T follicular helper cell (primary cell): ENCODE data around the gene MAS1.
"Not testable (repeated sequence)": the region's sequence is repeated elsewhere in the genome, so short reads cannot be mapped to it uniquely, and the experiment has no call there.

Experiments
- DNase-seq: peaks from one replicate; pipeline ENCODE4 v3.0.0-alpha.2; 2020; ENCODE audit warnings: low read depth
- total RNA-seq, 2 experiments: gene quantifications; one replicate each; lab custom pipeline; 2026; lab: John Stamatoyannopoulos, UW

Gene MAS1
- total RNA-seq: 0 reads per million in 2 experiments

DNA sequence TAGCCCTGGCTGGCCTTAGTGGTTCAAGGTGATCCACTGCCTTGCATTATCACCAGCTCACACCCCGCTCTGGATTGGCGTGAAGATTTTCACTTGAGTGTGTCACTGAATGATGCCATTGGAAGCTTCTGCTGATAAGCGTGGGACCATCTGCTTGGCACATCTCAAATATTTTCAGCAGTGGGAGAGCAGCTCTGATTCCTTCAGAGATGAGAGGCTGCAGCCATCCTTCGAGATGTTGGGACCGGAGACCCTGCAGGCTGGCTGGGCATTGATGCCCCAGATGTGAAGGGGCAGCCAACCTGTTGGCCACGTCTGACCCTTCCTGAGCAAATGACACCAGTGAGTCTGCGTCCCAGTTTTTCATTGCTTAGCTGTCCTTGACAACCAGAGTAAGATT lies at the start of gene MAS1:
TSS of gene MAS1 (plus strand) at position 197 of the 400 bp plus-strand sequence. CDS start 15,968 bp downstream, outside the sequence.
- no peak for DNase-seq

DNA sequence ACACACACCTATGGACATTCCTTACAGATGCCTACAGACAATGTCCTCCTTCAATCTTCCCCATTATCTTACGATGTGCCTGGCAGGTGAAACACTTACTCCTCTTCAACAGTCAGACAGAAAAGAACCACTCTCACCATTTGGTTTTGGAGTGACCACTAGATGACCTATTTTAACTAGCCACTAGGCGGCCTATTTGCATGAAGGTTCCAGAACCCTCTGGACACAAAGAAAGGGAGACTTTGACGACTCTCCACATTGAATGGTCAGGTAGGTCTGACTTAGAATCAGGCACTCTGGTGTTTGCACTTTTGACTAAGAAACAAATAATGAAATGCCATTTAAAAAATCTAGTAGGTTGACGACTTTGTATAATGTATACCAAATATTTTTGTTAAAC lies 48.8 kb upstream of the MAS1 start:
- no peak for DNase-seq

GRCh38 chr6:159844737-159845645 lies 45.8 kb upstream of the MAS1 start:
- no peak for DNase-seq

DNA sequence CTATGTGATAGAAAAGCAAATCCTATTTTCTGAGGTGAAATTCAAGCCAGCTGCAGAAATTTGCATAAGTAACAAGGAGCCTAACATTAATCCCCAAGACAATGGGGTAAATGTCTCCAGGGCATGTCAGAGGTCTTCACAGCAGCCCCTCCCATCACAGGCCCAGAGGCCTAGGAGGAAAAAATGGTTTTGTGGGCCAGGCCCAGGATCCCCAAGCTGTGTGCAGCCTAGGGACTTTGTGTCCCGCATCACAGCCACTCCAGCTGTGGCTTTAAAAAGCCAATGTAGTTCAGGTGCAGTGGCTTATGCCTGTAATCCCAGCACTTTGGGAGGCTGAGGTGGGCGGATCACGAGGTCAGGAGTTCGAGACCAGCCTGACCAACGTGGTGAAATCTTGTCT lies 42.2 kb upstream of the MAS1 start:
- not testable (repeated sequence) for DNase-seq

GRCh38 chr6:159849851-159850250 lies 40.9 kb upstream of the MAS1 start:
- DNase-seq: not testable (repeated sequence)

- no peak for DNase-seq
These were observed 37.9 kb upstream of the MAS1 start for GRCh38 chr6:159852877-159853276.

GRCh38 chr6:159853754-159854153 lies 37.0 kb upstream of the MAS1 start:
- DNase-seq: no peak

DNA sequence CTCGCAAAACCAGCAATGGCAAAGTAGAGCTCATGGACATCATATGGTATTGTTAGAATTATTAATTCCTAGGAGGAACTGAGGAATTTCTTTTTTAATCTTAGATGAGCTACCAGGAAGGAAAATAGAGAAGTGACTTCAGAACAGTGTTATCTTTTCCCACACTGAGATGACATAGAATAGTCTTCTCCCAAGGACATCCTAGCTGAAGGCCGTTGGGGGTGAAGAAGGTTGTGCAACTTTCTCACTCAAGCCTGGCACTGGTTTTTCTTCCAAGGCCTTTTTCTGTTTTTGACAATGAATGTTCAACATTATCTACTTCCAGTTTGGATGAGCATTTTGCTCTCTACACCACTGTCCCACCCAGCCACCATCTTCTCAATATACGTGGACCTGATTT lies 35.8 kb upstream of the MAS1 start:
- DNase-seq: no peak

DNA sequence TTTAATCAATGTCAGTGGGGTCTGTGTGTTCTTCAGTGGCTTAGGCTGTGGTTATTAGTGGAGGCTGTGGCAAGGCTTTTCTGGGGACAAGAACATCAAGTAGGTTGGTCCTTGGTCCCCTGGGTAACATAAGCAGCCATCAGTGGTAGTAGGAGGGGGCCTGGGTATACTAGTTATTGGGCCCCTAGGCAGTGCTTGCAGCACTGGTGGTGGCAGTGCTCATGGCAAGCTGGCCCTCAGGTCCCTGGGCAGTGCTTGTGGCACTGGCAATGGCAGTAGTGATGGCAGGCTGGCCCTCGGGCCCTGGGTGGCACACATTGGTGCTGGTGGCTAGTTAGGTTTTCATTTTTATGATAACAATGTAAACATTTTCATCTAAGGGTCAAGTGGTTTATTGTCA lies 32.5 kb upstream of the MAS1 start:
- no peak for DNase-seq

DNA sequence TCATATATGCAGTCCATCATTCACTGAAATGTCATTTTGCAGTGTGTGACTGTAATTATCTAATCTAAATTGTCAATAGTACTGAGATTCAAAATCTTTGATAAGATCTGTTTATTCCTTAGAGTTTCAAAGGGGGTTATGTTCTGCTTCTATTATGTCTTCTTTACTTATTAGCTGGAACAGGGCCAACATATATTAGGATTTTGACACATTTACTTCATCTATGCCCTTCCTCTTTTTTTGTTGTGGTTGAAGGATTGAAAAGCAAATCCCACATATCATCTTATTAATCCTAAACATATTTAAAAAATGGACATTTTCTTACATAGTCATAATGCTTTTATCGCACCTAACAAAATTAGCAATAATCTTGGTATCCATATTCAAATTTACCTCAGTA lies 30.3 kb upstream of the MAS1 start:
- DNase-seq: no peak

DNA sequence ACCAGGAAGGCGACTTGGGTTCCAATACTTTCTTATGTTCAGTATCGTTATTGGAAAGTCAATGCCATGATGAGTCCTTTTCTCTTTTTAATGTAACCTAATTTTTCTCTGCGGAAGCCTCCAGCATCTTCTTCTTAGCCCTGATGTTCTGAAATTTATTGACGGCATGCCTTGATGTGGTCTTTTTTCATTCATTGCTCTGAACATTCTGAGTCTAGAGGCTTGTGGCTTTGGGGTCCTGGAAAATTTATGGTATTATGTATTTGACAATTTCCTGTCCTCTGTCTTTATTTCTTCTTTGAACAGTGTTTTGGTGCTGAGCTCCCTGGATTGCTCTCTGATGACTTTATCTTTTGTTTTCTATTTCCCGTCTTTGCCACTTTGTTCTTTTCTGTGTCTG lies 28.7 kb upstream of the MAS1 start:
- DNase-seq: no peak

DNA sequence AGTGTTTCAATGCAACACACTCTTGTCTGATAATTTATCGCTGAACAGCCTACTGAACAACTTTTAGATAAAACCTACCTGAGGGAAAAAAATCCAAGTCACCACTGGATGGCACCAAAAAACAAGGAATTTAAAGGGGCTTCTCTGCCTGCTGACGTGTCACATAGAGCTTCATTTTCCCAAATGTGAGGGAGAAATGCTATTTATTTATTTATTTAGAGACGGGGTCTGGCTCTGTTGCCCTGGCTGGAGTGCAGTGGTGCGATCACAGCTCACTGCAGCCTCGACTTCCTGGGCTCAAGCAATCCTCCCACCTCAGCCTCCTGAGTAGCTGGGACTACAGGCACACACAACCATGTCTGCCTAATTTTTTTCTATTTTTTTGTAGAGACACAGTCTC lies 27.4 kb upstream of the MAS1 start:
- DNase-seq: not testable (repeated sequence)

GRCh38 chr6:159865226-159865920 lies 25.4 kb upstream of the MAS1 start:
- no peak for DNase-seq

- no peak for DNase-seq
These were observed 24.2 kb upstream of the MAS1 start for GRCh38 chr6:159866286-159867247.

DNA sequence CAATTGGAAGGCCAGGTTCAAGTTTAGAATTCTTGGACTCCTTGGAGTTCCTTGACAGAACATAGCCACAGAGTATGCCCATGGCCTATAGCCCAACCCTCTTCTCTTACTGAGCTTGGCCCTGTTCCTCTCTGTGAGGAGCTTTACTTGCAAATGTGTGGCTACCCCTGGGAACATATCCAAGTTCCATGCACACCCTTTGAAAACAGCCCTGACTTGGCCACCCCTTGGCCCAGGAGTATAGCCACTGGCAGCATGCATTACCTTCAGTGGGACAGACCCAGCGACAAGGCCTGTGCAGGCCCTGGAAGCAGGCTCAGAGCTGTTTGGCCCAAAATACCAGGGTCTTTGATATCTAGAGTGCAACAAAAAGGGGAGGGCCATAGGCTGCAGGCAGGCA lies 19.5 kb upstream of the MAS1 start:
- DNase-seq: no peak

- DNase-seq: no peak
These were observed 18.9 kb upstream of the MAS1 start for GRCh38 chr6:159871906-159872305.

GRCh38 chr6:159874435-159874834 lies 16.4 kb upstream of the MAS1 start:
- no peak for DNase-seq

GRCh38 chr6:159875194-159875593 lies 15.6 kb upstream of the MAS1 start:
- no peak for DNase-seq

- no peak for DNase-seq
These were observed 14.5 kb upstream of the MAS1 start for GRCh38 chr6:159876242-159876641.

DNA sequence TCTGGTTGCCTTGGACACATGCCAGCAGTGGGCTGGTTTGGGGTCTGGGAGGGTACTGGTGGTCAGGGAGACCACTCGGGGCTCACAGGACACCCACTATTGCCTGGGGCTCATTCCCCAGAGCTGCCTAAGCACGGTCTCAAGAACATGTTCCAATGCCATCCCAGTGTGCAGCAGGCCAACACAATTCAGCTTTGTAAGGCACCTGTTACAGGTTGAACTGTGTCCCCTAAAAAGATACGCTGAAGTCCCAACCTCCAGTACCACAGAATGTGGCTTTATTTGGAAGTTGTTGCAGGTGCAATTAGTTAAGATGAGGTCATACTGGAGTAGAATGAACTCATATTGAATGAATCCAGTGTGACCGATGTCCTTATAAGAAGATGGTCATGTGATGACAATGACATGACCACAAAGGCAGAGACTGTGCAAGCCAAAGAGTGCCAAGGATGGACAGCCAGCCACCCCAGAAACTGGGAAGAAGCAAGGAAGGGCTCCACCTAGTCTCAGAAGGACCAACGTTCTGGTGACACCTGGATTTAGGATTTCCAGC lies 13.5 kb upstream of the MAS1 start:
- DNase-seq: no peak

DNA sequence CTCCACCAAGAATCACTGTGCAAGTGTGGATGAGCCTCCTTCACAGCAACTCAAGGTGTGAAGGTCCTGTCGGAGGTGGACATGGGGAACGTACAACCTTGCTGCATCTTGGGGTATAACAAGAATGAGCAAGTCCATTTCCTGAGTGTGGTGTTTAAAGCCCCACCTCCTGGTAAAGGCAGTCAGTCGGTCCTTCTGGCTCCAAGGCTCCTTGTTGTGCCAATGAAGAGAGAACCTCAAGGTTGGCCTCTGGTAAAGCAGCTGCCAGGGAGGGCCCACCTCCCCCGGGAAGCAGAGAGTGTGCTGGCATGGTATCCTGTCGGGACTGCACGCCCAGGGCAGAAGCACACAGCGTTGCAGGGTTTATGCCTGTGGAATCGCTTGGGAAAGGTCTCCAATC lies 12.4 kb upstream of the MAS1 start:
- no peak for DNase-seq

DNA sequence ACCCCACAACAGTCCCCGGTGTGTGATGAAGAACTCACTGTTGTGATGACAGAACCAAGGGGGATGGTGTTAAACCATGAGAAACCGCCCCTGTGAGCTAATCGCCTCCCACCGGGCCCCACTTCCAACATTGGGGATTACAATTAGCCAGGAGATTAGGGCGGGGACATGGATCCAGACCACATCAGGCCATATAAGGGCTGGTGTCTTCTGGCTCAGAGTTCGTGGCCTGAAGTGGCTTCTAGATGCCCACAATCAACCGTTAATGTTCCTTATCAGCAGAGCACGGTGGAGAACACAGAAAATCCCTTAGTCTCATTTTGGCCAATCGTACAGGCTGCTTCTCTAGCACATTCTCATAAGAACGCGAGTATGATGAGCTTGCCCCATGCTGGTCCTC lies 10.9 kb upstream of the MAS1 start:
- no peak for DNase-seq
